SK-N-SH (cell line): Measurements from ENCODE around the gene LRMDA. TPM values are rescaled to one million over a fixed set of nuclear protein-coding genes. Genes with fewer than 3 reads are reported as not detected.

Source experiments
- CTCF ChIA-PET: fragments of 300-600, 350-600 bp; formaldehyde crosslinking; extraction: SDS; loops from one replicate; lab custom pipeline; 2021; lab: Yijun Ruan, JAX
- POLR2A ChIA-PET: fragments of 350-600 bp; sonication (Branson Sonifier 250); formaldehyde crosslinking; extraction: SDS; loops from one replicate; lab custom pipeline; 2020; ENCODE audit warnings: antibody characterized with exemption, inconsistent platforms; lab: Yijun Ruan, JAX
- DNase-seq: peaks from one replicate; pipeline ENCODE4 v3.0.0; 2012
- H2AFZ ChIP-seq: fragments of 200-600 bp; sonication (generic); 2 replicates; pipeline ENCODE4 v1.8.1; 2016; ENCODE audit warnings: antibody characterized with exemption, mild to moderate bottlenecking, low read depth
- H3F3A ChIP-seq: fragments of 200-600 bp; sonication (generic); replicated peaks from 2 replicates; pipeline ENCODE3; 2016; ENCODE audit warnings: antibody characterized with exemption, mild to moderate bottlenecking; ENCODE audit not compliant: insufficient read depth
- H3K27ac ChIP-seq, 2 experiments: fragments of 200-500 bp in 1 of 2; fragments of 200-600 bp in 1 of 2; sonication (Bioruptor generic) in 1 of 2; sonication (generic), shearing (Covaris generic) in 1 of 2; 2 replicates each; pipeline versions ENCODE4 v1.5.1 to v1.6.1; 2014 to 2016; ENCODE audit warnings: low read depth in 2 of 2, inconsistent platforms in 1 of 2, low read length in 1 of 2, mild to moderate bottlenecking in 1 of 2, mixed read lengths in 1 of 2
- H3K27me3 ChIP-seq: fragments of 200-600 bp; sonication (generic), shearing (Covaris generic); 2 replicates; pipeline ENCODE4 v1.6.1; 2016; ENCODE audit warnings: mixed run types; ENCODE audit not compliant: insufficient read depth
- H3K36me3 ChIP-seq, 2 experiments: fragments of 200-500 bp in 1 of 2; fragments of 200-600 bp in 1 of 2; sonication (Bioruptor generic) in 1 of 2; sonication (generic) in 1 of 2; replicated peaks in 1 of 2; 2 replicates each; pipeline versions ENCODE3 to v1.5.1; 2014 to 2016; ENCODE audit warnings: low read length in 1 of 2, mild to moderate bottlenecking in 1 of 2; ENCODE audit not compliant: insufficient read depth in 2 of 2, control insufficient read depth in 1 of 2
- H3K4me1 ChIP-seq, 2 experiments: fragments of 200-500 bp in 1 of 2; fragments of 200-600 bp in 1 of 2; sonication (Bioruptor generic) in 1 of 2; sonication (generic), shearing (Covaris generic) in 1 of 2; 2 replicates each; pipeline versions ENCODE4 v1.5.1 to v1.6.1; 2014 to 2016; ENCODE audit warnings: low read depth in 1 of 2, low read length in 1 of 2, mixed run types in 1 of 2; ENCODE audit not compliant: insufficient read depth in 2 of 2, control insufficient read depth in 1 of 2
- H3K4me2 ChIP-seq: fragments of 200-600 bp; sonication (generic), shearing (Covaris generic); 2 replicates; pipeline ENCODE4 v1.6.1; 2017; ENCODE audit warnings: mixed run types
- H3K4me3 ChIP-seq, 2 experiments: fragments of 200-500 bp in 1 of 2; fragments of 200-600 bp in 1 of 2; sonication (Bioruptor generic) in 1 of 2; sonication (generic), shearing (Covaris generic) in 1 of 2; 2 replicates each; pipeline versions ENCODE4 v1.5.1 to v1.8.1; 2014 to 2016; ENCODE audit warnings: low read depth in 2 of 2, inconsistent platforms in 1 of 2, low read length in 1 of 2, mild to moderate bottlenecking in 1 of 2, mixed read lengths in 1 of 2, moderate library complexity in 1 of 2
- H3K79me2 ChIP-seq: fragments of 200-600 bp; sonication (generic); 2 replicates; pipeline ENCODE4 v1.8.1; 2017; ENCODE audit warnings: mild to moderate bottlenecking; ENCODE audit not compliant: insufficient read depth
- H3K9ac ChIP-seq: fragments of 200-600 bp; sonication (generic); 2 replicates; pipeline ENCODE4 v1.6.1; 2017; ENCODE audit warnings: mixed run types
- H3K9me2 ChIP-seq: fragments of 200-600 bp; sonication (generic); 2 replicates; pipeline ENCODE4 v1.6.1; 2017; ENCODE audit warnings: mixed run types
- H3K9me3 ChIP-seq: fragments of 200-600 bp; sonication (generic); 2 replicates; pipeline ENCODE4 v1.6.1; 2017; ENCODE audit warnings: mixed run types, mild to moderate bottlenecking, moderate library complexity
- H4K20me1 ChIP-seq: fragments of 200-600 bp; sonication (generic); 2 replicates; pipeline ENCODE4 v1.6.1; 2017; ENCODE audit warnings: mild to moderate bottlenecking, mixed run types; ENCODE audit not compliant: insufficient read depth
- CHD2 ChIP-seq: fragments of 150-350 bp; IDR thresholded peaks from 2 replicates; pipeline ENCODE4 v1.6.1; 2018; ENCODE audit warnings: low read length; ENCODE audit not compliant: partially characterized antibody
- CTCF ChIP-seq: fragments of 200-600 bp; sonication (generic); IDR thresholded peaks from 2 replicates; pipeline ENCODE4 v1.6.1; 2017; ENCODE audit warnings: antibody characterized with exemption, mild to moderate bottlenecking, moderate library complexity
- ELF1 ChIP-seq: IDR thresholded peaks from 2 replicates; pipeline ENCODE4 v1.4.0; 2012
- EP300 ChIP-seq, 2 experiments: IDR thresholded peaks; 2 replicates each; pipeline versions ENCODE4 v1.4.0 to v1.6.1; 2012; ENCODE audit warnings: borderline replicate concordance in 1 of 2, low read depth in 1 of 2, low read length in 1 of 2
- FOSL2 ChIP-seq: IDR thresholded peaks from 2 replicates; pipeline ENCODE4 v1.4.0; 2012; ENCODE audit warnings: low read depth, mild to moderate bottlenecking, moderate library complexity, borderline replicate concordance
- FOXJ3 ChIP-seq: sonication (generic); formaldehyde crosslinking; IDR thresholded peaks from 2 replicates; pipeline ENCODE4 v1.5.1; 2020; ENCODE audit warnings: mild to moderate bottlenecking, missing genetic modification reagents
- IRF3 ChIP-seq: fragments of 150-350 bp; IDR thresholded peaks from 2 replicates; pipeline ENCODE4 v1.6.1; 2016; ENCODE audit warnings: mild to moderate bottlenecking, low read depth, low read length
- NFIC ChIP-seq: IDR thresholded peaks from 2 replicates; pipeline ENCODE4 v1.4.0; 2012; ENCODE audit warnings: borderline replicate concordance
- NRF1 ChIP-seq: IDR thresholded peaks from 2 replicates; pipeline ENCODE4 v1.6.1; 2012; ENCODE audit warnings: low read depth, mild to moderate bottlenecking, low read length
- PBX3 ChIP-seq: IDR thresholded peaks from 2 replicates; pipeline ENCODE4; 2012
- RAD21 ChIP-seq: IDR thresholded peaks from 2 replicates; pipeline ENCODE4 v1.6.1; 2012; ENCODE audit warnings: mild to moderate bottlenecking, low read length
- RFX5 ChIP-seq: IDR thresholded peaks from 2 replicates; pipeline ENCODE4 v1.6.1; 2012; ENCODE audit warnings: mild to moderate bottlenecking, improper control_type of control experiment, low read length
- SMC3 ChIP-seq: IDR thresholded peaks from 2 replicates; pipeline ENCODE4 v1.6.1; 2012; ENCODE audit warnings: low read depth, low read length, improper control_type of control experiment
- TCF12 ChIP-seq: IDR thresholded peaks from 2 replicates; pipeline ENCODE4 v1.4.0; 2012
- TEAD4 ChIP-seq: IDR thresholded peaks from 2 replicates; pipeline ENCODE4 v1.4.0; 2012; ENCODE audit warnings: mild to moderate bottlenecking, borderline replicate concordance; ENCODE audit not compliant: insufficient read depth
- YY1 ChIP-seq: IDR thresholded peaks from 2 replicates; pipeline ENCODE4 v1.4.0; 2012; ENCODE audit warnings: low read depth, mild to moderate bottlenecking
- WGBS: methylation state at CpG from one replicate; pipeline ENCODE4 v1.1.6; 2017; ENCODE audit warnings: low lambda C conversion rate; 5-methylcytosine and 5-hydroxymethylcytosine counted together
- polyA plus RNA-seq, 3 experiments: library from polyadenylated mRNA; depleted of rRNA; stranded (reverse); fragments of >200 nt; gene quantifications; 2 replicates each; pipeline ENCODE4 v1.2.3, GENCODE V29; 2012
- TF ChIP-seq, protein P1 (sequence below): IDR thresholded peaks from 2 replicates; pipeline ENCODE4 v1.4.0; 2012; ENCODE audit warnings: low read depth
- TF ChIP-seq, protein P2 (sequence below): IDR thresholded peaks from 2 replicates; pipeline ENCODE4 v1.4.0; 2012; ENCODE audit warnings: low read depth, borderline replicate concordance
- TF ChIP-seq, protein P3 (sequence below): IDR thresholded peaks from 2 replicates; pipeline ENCODE4 v1.6.1; 2012; ENCODE audit warnings: mild to moderate bottlenecking, low read depth, low read length, moderate library complexity

The LRMDA gene
- polyA plus RNA-seq, 1 of the 3 experiments (the other 2 are of a cell fraction) = 0.95 TPM

DNA sequence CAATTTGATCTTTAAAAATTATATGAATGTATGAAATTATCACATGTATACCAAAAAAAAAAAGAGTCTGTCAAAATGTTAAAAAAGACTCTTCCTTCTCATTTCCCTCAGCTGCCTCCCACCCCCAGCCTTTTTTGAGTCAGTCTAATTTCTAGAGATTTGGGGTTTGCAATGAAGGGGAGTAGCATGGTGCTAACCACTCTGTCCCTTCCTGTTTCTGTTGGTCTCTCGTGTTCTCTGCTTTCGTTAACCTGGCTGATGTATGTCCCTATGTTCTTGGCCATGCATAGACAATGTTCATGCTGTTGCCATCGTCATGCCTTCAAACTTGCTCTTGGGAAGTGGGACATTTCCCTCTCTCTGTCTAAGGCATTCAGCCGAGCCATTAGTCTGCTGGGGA lies 474.1 kb downstream of the LRMDA start:
- ChIA-PET POLR2A (interaction anchor here (0.7 kb wide), 1 partner anchor 13 kb away, joined by 4 read pairs; no protein-coding TSS in a partner anchor), CTCF (no interaction called here)
- no peak overlapping the region for H2AFZ ChIP-seq
- H3K27me3 ChIP-seq = no peaks in the 10 kb centered on the region
- H3K9me2 ChIP-seq = no peaks in the 10 kb centered on the region
- H3K4me2 ChIP-seq = no peak overlapping the region
- no peak overlapping the region for H3K27ac ChIP-seq
- no peak overlapping the region for H3K4me3 ChIP-seq
- TF ChIP-seq EP300 (IDR thresholded peaks at IDR 0.05; ENCODE audit: borderline replicate concordance in 1 of 2, low read depth in 1 of 2, low read length in 1 of 2) (no peak), TEAD4 (no peak), FOSL2 (no peak), TCF12 (no peak), SMC3 (no peak), NFIC (no peak), IRF3 (no peak), YY1 (no peak), NRF1 (no peak), CHD2 (no peak), CTCF (no peak), ELF1 (no peak), RAD21 (no peak), PBX3 (no peak), FOXJ3 (no peak), RFX5 (no peak)
- TF ChIP-seq, protein P1, sequence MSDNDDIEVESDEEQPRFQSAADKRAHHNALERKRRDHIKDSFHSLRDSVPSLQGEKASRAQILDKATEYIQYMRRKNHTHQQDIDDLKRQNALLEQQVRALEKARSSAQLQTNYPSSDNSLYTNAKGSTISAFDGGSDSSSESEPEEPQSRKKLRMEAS = no peak
- TF ChIP-seq, protein P2, sequence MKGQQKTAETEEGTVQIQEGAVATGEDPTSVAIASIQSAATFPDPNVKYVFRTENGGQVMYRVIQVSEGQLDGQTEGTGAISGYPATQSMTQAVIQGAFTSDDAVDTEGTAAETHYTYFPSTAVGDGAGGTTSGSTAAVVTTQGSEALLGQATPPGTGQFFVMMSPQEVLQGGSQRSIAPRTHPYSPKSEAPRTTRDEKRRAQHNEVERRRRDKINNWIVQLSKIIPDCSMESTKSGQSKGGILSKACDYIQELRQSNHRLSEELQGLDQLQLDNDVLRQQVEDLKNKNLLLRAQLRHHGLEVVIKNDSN = no peak
- TF ChIP-seq, protein P3, sequence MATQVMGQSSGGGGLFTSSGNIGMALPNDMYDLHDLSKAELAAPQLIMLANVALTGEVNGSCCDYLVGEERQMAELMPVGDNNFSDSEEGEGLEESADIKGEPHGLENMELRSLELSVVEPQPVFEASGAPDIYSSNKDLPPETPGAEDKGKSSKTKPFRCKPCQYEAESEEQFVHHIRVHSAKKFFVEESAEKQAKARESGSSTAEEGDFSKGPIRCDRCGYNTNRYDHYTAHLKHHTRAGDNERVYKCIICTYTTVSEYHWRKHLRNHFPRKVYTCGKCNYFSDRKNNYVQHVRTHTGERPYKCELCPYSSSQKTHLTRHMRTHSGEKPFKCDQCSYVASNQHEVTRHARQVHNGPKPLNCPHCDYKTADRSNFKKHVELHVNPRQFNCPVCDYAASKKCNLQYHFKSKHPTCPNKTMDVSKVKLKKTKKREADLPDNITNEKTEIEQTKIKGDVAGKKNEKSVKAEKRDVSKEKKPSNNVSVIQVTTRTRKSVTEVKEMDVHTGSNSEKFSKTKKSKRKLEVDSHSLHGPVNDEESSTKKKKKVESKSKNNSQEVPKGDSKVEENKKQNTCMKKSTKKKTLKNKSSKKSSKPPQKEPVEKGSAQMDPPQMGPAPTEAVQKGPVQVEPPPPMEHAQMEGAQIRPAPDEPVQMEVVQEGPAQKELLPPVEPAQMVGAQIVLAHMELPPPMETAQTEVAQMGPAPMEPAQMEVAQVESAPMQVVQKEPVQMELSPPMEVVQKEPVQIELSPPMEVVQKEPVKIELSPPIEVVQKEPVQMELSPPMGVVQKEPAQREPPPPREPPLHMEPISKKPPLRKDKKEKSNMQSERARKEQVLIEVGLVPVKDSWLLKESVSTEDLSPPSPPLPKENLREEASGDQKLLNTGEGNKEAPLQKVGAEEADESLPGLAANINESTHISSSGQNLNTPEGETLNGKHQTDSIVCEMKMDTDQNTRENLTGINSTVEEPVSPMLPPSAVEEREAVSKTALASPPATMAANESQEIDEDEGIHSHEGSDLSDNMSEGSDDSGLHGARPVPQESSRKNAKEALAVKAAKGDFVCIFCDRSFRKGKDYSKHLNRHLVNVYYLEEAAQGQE = no peak
- no peak overlapping the region for H3K9ac ChIP-seq
- WGBS = 70% methylated on average over 4 of the region's 4 CpGs
- peaks cover 0 to 2% of the 10 kb centered on the region in 2 experiments; a peak in 2 of 4 replicates for H3K4me1 ChIP-seq
- H3F3A ChIP-seq = no peaks in the 10 kb centered on the region
- no peaks in the 10 kb centered on the region for H3K9me3 ChIP-seq
- no peaks in the 10 kb centered on the region for H3K79me2 ChIP-seq
- H3K36me3 ChIP-seq = no peaks in the 10 kb centered on the region
- no peak for DNase-seq
- H4K20me1 ChIP-seq = no peaks in the 10 kb centered on the region
